ENCODE measurements around the gene IQCF5.
"Not testable (repeated sequence)": the region's sequence is repeated elsewhere in the genome, so short reads cannot be mapped to it uniquely, and the experiment has no call there.

Gene IQCF5

DNA sequence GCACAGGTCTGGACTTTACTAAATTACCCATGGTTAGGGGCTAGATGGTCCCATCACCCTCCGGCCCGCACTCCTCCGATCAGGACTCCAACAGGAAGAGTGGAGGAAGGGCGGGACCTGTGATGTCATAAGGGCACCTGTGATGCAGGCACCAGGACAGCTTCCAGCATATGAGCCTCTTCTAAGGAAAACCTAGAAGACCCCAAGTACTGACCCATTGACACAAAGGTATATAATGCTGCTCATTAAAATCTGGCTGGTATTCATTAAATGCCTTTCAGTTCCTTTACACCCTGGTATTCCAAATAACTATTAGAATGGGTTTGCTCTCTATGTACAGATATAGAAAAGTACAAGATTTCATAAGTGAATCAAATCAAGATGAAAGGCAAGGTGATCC lies at the start of gene IQCF5:
TSS of gene IQCF5 (minus strand) at position 101 of the 400 bp plus-strand sequence. CDS start at position 31, 70 bp downstream.
- no peak for DNase-seq (ENCODE audit: low read depth in 2 of 2)

GRCh38 chr3:51921081-51921578 lies 45.7 kb upstream of the IQCF5 start:
- DNase-seq (ENCODE audit: low read depth in 2 of 2): no peak

- no peak for DNase-seq (ENCODE audit: low read depth in 2 of 2)
Observed at GRCh38 chr3:51916418-51916817, 41.0 kb upstream of the IQCF5 start.

DNA sequence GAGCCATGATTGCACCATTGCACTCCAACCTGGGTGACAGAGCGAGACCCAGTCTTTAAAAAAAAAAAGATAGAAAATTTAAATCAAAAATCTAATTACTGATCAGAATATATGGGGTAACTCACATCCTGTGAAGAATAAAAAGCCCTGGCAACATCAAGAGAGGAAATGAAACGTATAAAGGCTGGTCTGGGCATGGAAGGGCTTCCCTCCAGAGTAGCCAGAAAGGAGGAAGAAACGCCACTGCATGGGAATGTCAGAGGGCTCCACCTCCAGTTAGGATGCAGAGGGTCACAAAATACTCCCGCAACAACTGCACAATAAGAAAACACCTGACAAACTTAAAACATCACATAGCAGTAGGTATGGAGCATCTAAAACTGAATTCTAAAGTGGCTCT lies 32.6 kb upstream of the IQCF5 start:
- no peak for DNase-seq (ENCODE audit: low read depth in 2 of 2)

GRCh38 chr3:51904034-51904823 lies 28.8 kb upstream of the IQCF5 start:
- DNase-seq (ENCODE audit: low read depth in 2 of 2): no peak

GRCh38 chr3:51902361-51902760 lies 27.0 kb upstream of the IQCF5 start:
- peak; percentile 14 to 33 for DNase-seq (ENCODE audit: low read depth in 2 of 2)

- DNase-seq (ENCODE audit: low read depth in 2 of 2): not testable (repeated sequence)
Observed at GRCh38 chr3:51900043-51900442, 24.6 kb upstream of the IQCF5 start.

GRCh38 chr3:51897391-51897790 lies 22.0 kb upstream of the IQCF5 start:
- no peak for DNase-seq (ENCODE audit: low read depth in 2 of 2)

DNA sequence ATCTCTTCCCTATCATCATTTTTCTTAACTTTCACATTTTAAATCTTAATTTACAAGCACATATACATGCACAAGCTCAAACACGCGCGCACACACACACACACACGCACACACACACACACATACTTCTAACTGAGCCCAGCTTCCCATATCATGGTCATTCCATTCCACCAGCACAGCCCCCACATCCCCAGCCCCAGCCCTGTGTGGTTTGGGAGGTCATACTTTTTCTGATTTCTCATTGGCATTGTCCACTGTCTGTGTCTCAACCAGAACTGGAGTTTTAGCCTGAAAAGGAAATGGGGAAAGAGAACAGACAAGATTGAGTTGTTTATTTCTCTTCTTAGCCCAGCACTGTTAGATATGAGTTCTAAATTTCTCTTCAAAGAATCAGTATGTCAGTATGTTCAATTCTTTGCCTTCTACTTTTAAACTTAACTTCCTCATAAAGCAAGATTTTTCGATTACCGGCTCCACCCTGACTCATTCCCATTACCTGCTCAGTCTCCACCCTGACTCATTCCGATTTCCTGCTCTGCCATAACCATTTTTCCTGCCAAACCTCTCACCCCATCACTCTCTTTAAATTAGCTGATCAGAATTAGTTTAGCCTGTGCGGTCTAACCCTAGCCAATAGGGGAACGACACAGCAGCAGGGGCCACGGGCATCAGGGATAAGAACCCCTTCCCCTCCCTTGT lies 21.4 kb upstream of the IQCF5 start:
- no peak for DNase-seq (ENCODE audit: low read depth in 2 of 2)

GRCh38 chr3:51894939-51895338 lies 19.5 kb upstream of the IQCF5 start:
- no peak for DNase-seq (ENCODE audit: low read depth in 2 of 2)

DNA sequence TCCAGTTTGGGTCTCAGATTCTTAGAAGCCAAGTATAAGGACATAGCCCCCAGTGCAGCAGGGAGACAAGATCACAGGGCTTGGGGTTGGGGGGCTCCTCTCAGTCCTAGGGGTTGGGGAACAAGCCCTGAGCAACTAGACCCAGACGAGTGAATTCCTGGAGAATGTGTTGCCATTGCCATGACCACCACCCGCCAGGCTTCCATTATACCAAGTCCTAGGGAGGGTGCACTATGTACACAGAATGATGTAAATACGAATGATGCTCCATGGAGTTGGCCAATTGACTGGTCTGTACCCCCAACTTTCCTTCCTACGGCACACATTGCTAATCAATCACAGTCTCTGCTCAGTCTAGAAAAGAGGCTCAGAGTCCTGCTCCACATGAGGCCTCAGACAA lies 19.0 kb upstream of the IQCF5 start:
- no peak for DNase-seq (ENCODE audit: low read depth in 2 of 2)

GRCh38 chr3:51891242-51892039 lies 16.0 kb upstream of the IQCF5 start:
- no peak for DNase-seq (ENCODE audit: low read depth in 2 of 2)

DNA sequence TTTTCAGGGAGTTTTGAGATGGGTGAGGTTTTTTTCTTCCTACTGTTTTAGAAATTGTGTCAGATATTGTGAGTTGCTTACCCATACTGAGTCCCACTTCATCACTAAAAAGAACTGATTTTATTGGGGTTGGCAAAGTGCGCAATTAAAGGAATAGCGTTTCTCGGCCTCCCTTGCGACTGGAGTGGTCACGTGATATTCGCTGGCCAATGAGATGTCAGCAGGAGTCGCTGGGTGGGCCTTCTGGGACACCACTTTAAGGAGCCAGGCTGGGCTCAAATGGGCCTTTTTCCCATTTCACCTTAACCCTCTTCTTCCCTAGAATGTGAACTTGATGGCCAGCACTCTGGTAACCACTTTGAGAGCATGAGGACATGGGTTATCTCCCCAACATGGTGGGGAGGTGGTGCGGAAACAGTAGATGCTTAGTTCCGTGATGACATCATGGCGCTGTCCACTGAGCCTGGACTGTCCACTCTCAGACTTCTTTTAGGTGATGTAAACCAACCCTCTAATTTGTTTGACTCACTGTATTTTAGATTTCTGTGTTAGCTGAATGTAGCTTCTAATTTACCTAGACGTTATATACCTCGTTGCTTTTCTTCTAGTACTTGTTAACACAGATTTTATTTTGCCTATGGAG lies 13.2 kb upstream of the IQCF5 start:
- no peak for DNase-seq (ENCODE audit: low read depth in 2 of 2)

- no peak for DNase-seq (ENCODE audit: low read depth in 2 of 2)
Observed at GRCh38 chr3:51887620-51888019, 12.2 kb upstream of the IQCF5 start.

- no peak for DNase-seq (ENCODE audit: low read depth in 2 of 2)
Observed at GRCh38 chr3:51886447-51886846, 11.0 kb upstream of the IQCF5 start.

DNA sequence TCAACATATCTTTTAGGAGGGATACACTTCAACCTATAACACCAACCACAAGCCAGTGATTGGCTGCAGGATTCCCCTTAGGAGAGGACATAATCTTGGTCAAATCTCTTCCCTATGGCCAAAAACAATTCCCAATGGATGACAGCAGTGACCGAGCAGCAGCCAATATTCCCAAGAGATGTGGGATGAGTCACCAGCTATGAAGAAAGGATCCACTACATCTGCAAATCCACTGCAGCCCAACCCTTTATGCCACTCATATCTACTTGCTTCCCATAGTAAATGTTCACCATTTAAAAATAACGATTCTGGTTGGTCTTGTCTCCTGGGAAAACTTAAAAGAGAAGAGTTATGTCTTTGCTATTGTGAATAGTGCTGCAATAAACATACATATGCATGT lies 4.5 kb upstream of the IQCF5 start:
- DNase-seq (ENCODE audit: low read depth in 2 of 2): no peak

GRCh38 chr3:51876186-51876585 lies 785 bp upstream of the IQCF5 start:
- DNase-seq (ENCODE audit: low read depth in 2 of 2): no peak

GRCh38 chr3:51874889-51875288 lies 512 bp downstream of the IQCF5 start:
- no peak for DNase-seq (ENCODE audit: low read depth in 2 of 2)

DNA sequence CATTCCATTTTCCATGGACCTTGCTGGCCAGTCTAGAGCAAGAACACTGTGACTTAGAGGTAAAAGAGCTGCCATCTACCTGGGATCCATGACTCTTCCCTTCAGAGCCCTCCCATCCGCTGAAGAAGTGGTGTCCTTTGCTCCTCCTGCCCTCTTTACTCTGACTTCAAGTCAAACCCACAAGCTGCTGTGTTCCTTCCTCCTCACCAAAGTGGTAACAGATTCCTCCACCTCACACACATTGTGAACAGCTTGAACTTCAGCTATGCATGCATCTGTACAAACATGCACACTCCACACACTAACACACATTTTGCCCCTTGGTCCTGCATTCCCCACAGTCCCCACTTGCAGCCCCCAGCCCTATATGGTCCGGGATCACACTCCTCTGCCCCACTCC lies 990 bp downstream of the IQCF5 start:
- DNase-seq (ENCODE audit: low read depth in 2 of 2): no peak

GRCh38 chr3:51873876-51874275 lies 1.5 kb downstream of the IQCF5 start:
- DNase-seq (ENCODE audit: low read depth in 2 of 2): no peak

- no peak for DNase-seq (ENCODE audit: low read depth in 2 of 2)
Observed at GRCh38 chr3:51873253-51873766, 2.1 kb downstream of the IQCF5 start.

DNA sequence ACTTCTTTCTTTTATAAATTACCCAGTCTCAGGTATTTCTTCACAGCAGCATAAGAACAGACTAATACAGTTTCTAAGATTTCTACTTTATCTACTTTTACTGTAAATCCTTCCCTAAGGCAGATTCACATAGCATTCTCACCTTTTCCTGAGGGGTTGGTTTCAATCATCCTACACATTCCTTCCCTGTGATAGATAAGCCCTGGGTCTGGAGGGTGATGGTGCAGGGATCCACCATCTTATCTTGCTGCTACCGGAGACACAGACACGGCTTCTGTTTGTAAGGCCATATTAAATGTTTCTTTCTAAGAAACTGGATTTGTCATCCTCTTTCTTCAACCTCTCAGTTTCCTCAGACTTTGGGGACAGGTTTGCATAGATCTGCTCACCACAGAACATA lies 6.1 kb downstream of the IQCF5 start:
- DNase-seq (ENCODE audit: low read depth in 2 of 2): no peak
